Activated naive CD8-positive, alpha-beta T cell (primary cell): ENCODE data around the gene ALOX12B.
"Not testable (repeated sequence)": the region's sequence is repeated elsewhere in the genome, so short reads cannot be mapped to it uniquely, and the experiment has no call there.

ENCODE experiments used
- H3K27ac Mint-ChIP-seq: one replicate; pipeline ENCODE4 v1.8.0; 2021; ENCODE audit warnings: mixed read lengths
- H3K27me3 Mint-ChIP-seq: one replicate; pipeline ENCODE4 v1.8.0; 2021; ENCODE audit warnings: mixed read lengths
- H3K36me3 Mint-ChIP-seq: one replicate; pipeline ENCODE4 v1.8.0; 2021; ENCODE audit warnings: mixed read lengths
- H3K4me1 Mint-ChIP-seq: one replicate; pipeline ENCODE4 v1.8.0; 2021; ENCODE audit warnings: low read depth, mixed read lengths
- H3K4me3 Mint-ChIP-seq: one replicate; pipeline ENCODE4 v1.8.0; 2021; ENCODE audit warnings: mild to moderate bottlenecking, mixed read lengths
- H3K9me3 Mint-ChIP-seq: one replicate; pipeline ENCODE4 v1.8.0; 2021; ENCODE audit warnings: low read depth, mixed read lengths

ALOX12B gene

GRCh38 chr17:8106980-8107379 is 19.5 kb upstream of the ALOX12B start:
- H3K27me3 Mint-ChIP-seq, H3K36me3 Mint-ChIP-seq, H3K4me1 Mint-ChIP-seq: not testable (repeated sequence)

GRCh38 chr17:8105957-8106398 is 18.5 kb upstream of the ALOX12B start:
- Mint-ChIP-seq H3K4me3 (no peak overlapping the region), H3K36me3 (no peaks in the 10 kb centered on the region)

More at GRCh38 chr17:8106980-8107379, 19.5 kb upstream of the ALOX12B start:
- not testable (repeated sequence) for H3K27ac Mint-ChIP-seq, H3K4me3 Mint-ChIP-seq, H3K9me3 Mint-ChIP-seq

DNA sequence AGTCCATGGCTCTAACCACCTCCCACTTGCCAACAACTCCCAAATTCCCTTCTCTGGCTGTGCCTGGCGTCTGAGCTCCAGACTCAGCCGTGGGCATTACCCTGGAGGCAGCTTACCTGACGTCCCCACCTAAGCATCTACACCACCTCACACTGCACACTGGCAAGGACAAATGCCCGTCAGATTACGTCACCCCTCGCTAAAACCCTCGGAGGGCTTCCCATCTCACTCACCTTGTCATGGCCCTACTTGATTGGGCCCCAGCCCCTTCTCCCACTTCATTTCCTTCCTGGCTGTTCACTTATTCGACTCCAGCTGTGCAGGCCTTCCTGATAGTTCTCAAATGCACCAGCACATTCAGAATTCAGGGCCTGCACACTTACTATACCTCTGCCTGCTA is 17.4 kb upstream of the ALOX12B start:
- H3K36me3 Mint-ChIP-seq: no peaks in the 10 kb centered on the region
- no peak overlapping the region for H3K27ac Mint-ChIP-seq
- no peak overlapping the region for H3K4me3 Mint-ChIP-seq

More at GRCh38 chr17:8105957-8106398, 18.5 kb upstream of the ALOX12B start:
- Mint-ChIP-seq H3K27ac (no peak overlapping the region), H3K9me3 (no peaks in the 10 kb centered on the region), H3K4me1 (peaks cover 1% of the 10 kb centered on the region), H3K27me3 (no peaks in the 10 kb centered on the region)

DNA sequence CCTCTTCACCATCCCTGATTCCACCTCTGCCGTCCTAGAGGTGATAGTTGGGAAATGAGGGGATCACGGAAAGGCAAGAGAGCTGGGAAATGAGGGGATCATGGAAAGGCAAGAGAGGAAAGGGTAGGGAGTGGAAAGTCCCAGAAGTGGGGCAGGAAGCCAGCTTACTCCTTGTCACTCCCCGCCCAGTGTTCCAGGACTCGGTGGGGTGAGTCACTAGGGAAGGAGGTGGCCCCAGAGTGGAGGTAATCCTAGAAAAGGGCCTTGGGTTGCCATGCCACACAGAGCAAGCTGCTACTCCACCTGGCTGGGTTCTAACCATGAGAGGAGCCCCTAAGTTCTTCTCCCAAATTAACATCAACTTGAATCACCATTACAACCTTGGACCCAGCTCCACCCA is 16.0 kb upstream of the ALOX12B start:
- Mint-ChIP-seq H3K9me3 (no peaks in the 10 kb centered on the region), H3K4me1 (no peaks in the 10 kb centered on the region), H3K4me3 (no peak overlapping the region), H3K27ac (no peak overlapping the region), H3K27me3 (no peaks in the 10 kb centered on the region), H3K36me3 (no peaks in the 10 kb centered on the region)

More for the DNA sequence above, 17.4 kb upstream of the ALOX12B start:
- Mint-ChIP-seq H3K27me3 (no peaks in the 10 kb centered on the region), H3K9me3 (no peaks in the 10 kb centered on the region), H3K4me1 (no peaks in the 10 kb centered on the region)

DNA sequence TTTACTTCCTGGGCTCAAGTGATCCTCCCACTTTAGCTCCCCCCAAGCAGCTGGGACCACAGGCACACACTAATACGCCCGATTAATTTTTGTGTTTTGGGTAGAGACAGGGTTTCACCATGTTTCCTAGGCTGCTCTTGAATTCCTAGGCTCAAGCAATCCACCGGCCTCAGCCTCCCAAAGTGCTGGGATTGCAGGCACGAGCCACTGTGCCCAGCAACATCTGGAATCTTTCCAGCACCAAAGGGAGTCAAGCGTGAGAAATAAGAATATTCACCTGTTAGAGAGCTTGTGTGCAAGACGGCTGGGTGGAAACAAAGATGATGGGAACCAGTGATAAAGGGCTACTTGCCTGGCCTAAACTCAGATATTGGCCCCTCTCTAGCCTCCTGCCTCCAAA is 14.2 kb upstream of the ALOX12B start:
- no peaks in the 10 kb centered on the region for H3K36me3 Mint-ChIP-seq
- H3K4me1 Mint-ChIP-seq: no peaks in the 10 kb centered on the region
- H3K4me3 Mint-ChIP-seq: no peak overlapping the region
- no peaks in the 10 kb centered on the region for H3K9me3 Mint-ChIP-seq
- no peak overlapping the region for H3K27ac Mint-ChIP-seq
- no peaks in the 10 kb centered on the region for H3K27me3 Mint-ChIP-seq

- H3K4me1 Mint-ChIP-seq: no peaks in the 10 kb centered on the region
- H3K4me3 Mint-ChIP-seq: no peak overlapping the region
- no peak overlapping the region for H3K27ac Mint-ChIP-seq
- no peaks in the 10 kb centered on the region for H3K36me3 Mint-ChIP-seq
- no peaks in the 10 kb centered on the region for H3K27me3 Mint-ChIP-seq
- H3K9me3 Mint-ChIP-seq: no peaks in the 10 kb centered on the region
Measured at GRCh38 chr17:8100763-8101162, 13.2 kb upstream of the ALOX12B start.

DNA sequence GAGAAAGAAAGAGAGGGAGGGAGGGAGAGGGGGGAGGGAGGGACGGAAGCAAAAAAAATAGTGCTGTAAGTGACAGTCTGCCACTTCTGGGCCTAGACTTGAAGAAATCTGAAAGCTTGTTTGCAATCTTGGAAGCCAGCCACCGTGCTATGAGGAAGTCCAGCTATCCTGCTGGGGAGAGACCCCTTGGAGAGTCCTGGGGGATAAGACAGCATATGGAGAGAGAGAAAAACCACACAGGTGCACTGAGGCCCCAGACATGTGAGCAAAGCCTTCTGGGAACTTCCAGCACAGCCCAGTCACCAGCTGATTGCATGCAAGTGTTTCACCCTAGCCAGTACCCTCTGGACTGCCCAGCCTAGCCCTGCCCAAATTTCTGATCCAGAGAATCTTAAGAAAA is 12.6 kb upstream of the ALOX12B start:
- H3K27me3 Mint-ChIP-seq: no peaks in the 10 kb centered on the region
- no peaks in the 10 kb centered on the region for H3K4me1 Mint-ChIP-seq
- H3K4me3 Mint-ChIP-seq: no peak overlapping the region
- H3K27ac Mint-ChIP-seq: no peak overlapping the region
- no peaks in the 10 kb centered on the region for H3K9me3 Mint-ChIP-seq
- no peaks in the 10 kb centered on the region for H3K36me3 Mint-ChIP-seq

DNA sequence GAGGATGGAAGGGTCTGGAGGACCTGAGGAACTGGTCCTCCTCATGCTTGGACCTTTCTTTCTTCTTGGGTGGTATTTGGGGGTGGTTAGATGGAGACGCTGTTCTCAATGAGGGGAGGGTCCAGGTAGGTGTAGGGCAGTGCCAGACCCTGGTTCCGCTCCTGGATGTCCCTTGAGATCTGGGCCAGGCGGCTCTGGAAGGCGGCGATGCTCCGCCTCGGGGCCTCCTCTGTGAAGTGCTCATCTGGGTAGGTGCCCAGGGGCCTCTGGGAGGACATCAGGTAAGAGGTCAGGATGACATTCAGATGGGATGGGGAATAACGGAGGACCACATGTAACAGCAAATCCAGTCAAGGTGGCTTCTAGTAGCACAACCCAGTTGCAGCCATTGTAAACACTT is 9.0 kb upstream of the ALOX12B start:
- peaks cover 2% of the 10 kb centered on the region for H3K27me3 Mint-ChIP-seq
- H3K27ac Mint-ChIP-seq: no peak overlapping the region
- H3K36me3 Mint-ChIP-seq: no peaks in the 10 kb centered on the region
- H3K4me3 Mint-ChIP-seq: no peak overlapping the region
- H3K9me3 Mint-ChIP-seq: no peaks in the 10 kb centered on the region
- H3K4me1 Mint-ChIP-seq: peaks cover 10% of the 10 kb centered on the region

GRCh38 chr17:8095361-8095760 is 7.8 kb upstream of the ALOX12B start:
- Mint-ChIP-seq H3K27me3 (peaks cover 7% of the 10 kb centered on the region), H3K9me3 (no peaks in the 10 kb centered on the region), H3K4me3 (no peak overlapping the region), H3K4me1 (peaks cover 10% of the 10 kb centered on the region), H3K27ac (no peak overlapping the region), H3K36me3 (no peaks in the 10 kb centered on the region)

- H3K27ac Mint-ChIP-seq: no peak overlapping the region
- H3K27me3 Mint-ChIP-seq: peaks cover 13% of the 10 kb centered on the region
- H3K9me3 Mint-ChIP-seq: no peaks in the 10 kb centered on the region
- no peaks in the 10 kb centered on the region for H3K36me3 Mint-ChIP-seq
- H3K4me3 Mint-ChIP-seq: no peak overlapping the region
- peaks cover 10% of the 10 kb centered on the region for H3K4me1 Mint-ChIP-seq
Measured at GRCh38 chr17:8091033-8091687, 3.6 kb upstream of the ALOX12B start.

- no peaks in the 10 kb centered on the region for H3K36me3 Mint-ChIP-seq
- H3K4me3 Mint-ChIP-seq: no peak overlapping the region
- peaks cover 13% of the 10 kb centered on the region for H3K27me3 Mint-ChIP-seq
- H3K4me1 Mint-ChIP-seq: peaks cover 8% of the 10 kb centered on the region
- no peak overlapping the region for H3K27ac Mint-ChIP-seq
- H3K9me3 Mint-ChIP-seq: no peaks in the 10 kb centered on the region
Measured at GRCh38 chr17:8089728-8090127, 2.2 kb upstream of the ALOX12B start.

DNA sequence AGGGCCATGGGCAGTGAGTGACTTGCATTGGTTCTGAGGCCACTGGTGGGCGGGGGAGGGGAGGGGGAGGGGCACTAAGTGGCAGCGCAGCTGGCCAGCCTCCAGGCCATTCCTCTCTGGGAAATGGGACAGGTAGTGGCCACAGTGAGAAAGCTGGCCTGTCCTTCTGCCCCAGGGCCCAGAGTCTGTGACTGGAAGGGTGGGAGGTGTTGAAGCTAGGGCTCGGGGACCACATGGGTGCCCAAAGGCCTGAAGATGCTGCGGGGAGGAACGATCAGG is 375 bp upstream of the ALOX12B start:
- no peaks in the 10 kb centered on the region for H3K9me3 Mint-ChIP-seq
- no peaks in the 10 kb centered on the region for H3K4me1 Mint-ChIP-seq
- H3K27me3 Mint-ChIP-seq: peaks cover 13% of the 10 kb centered on the region
- H3K27ac Mint-ChIP-seq: no peak overlapping the region
- H3K4me3 Mint-ChIP-seq: no peak overlapping the region
- no peaks in the 10 kb centered on the region for H3K36me3 Mint-ChIP-seq

DNA sequence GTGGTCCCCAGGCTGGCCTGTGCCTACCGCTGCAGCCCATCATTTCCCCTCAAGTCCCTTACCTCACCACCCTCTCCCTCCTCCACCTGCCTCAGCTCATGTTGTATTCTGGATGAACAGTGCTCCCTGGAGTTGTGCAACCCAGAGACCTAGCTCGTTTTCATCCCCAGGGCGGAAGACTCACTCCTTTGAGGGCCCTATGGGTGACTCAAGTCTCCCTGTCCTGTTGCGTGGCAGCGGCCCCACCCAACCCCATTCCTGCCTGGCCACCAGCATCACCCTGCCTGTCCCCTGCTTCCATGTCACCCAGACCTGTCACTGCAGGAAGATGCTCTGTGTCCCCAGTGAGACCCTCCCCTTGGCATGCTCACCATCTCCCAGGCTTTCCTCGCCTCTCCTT is 3.3 kb downstream of the ALOX12B start:
- Mint-ChIP-seq H3K27ac (no peak overlapping the region), H3K9me3 (no peaks in the 10 kb centered on the region), H3K36me3 (peaks cover 2% of the 10 kb centered on the region), H3K4me3 (no peak overlapping the region), H3K4me1 (peaks cover 8% of the 10 kb centered on the region), H3K27me3 (peaks cover 4% of the 10 kb centered on the region)

GRCh38 chr17:8082292-8082691 is 5.2 kb downstream of the ALOX12B start:
- Mint-ChIP-seq H3K9me3 (no peaks in the 10 kb centered on the region), H3K36me3 (peaks cover 2% of the 10 kb centered on the region), H3K4me1 (peaks cover 11% of the 10 kb centered on the region), H3K27me3 (no peaks in the 10 kb centered on the region), H3K4me3 (no peak overlapping the region), H3K27ac (no peak overlapping the region)

GRCh38 chr17:8081876-8082275 is 5.6 kb downstream of the ALOX12B start:
- H3K36me3 Mint-ChIP-seq: peaks cover 2% of the 10 kb centered on the region
- peaks cover 11% of the 10 kb centered on the region for H3K4me1 Mint-ChIP-seq
- H3K4me3 Mint-ChIP-seq: peak overlapping the region; percentile 20
- H3K27me3 Mint-ChIP-seq: no peaks in the 10 kb centered on the region
- no peaks in the 10 kb centered on the region for H3K9me3 Mint-ChIP-seq
- H3K27ac Mint-ChIP-seq: no peak overlapping the region

DNA sequence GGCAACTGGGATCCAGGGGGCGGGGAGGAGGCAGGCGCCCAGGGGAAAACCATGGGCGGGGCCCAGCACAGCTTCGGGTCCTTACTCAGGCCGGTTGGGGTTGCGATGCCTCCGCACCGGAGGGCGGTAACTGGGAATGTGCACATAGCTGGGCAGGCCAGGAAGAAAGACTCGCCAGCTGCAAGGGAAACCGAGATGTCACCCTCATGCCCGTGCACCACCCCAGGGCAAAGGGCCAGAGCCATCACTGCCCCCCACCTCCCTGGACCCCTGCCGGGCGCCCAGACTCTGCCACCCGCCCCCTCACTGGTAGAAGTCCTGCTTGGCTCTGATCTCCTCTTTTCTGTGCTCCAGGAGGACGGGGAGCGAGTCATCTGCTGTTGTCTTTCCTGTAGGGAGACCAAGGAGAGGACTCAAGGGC is 6.7 kb downstream of the ALOX12B start:
- peak overlapping the region; percentile 57 for H3K4me3 Mint-ChIP-seq
- no peaks in the 10 kb centered on the region for H3K27me3 Mint-ChIP-seq
- H3K4me1 Mint-ChIP-seq: peaks cover 11% of the 10 kb centered on the region
- H3K9me3 Mint-ChIP-seq: no peaks in the 10 kb centered on the region
- peaks cover 2% of the 10 kb centered on the region for H3K36me3 Mint-ChIP-seq
- H3K27ac Mint-ChIP-seq: no peak overlapping the region
